ENCODE results near the gene CCDC43.
"Not testable (repeated sequence)": the region's sequence is repeated elsewhere in the genome, so short reads cannot be mapped to it uniquely, and the experiment has no call there.

The CCDC43 gene

GRCh38 chr17:44653954-44654353, 35.6 kb downstream of the CCDC43 start:
- DNase-seq (no peak), ATAC-seq (replicated peaks) (no peak)
- H3K27me3 Mint-ChIP-seq, result peaks cover 29 to 62% of the 10 kb centered on the region in 2 donors
- no peak overlapping the region for H3K4me3 Mint-ChIP-seq
- H3K9me3 Mint-ChIP-seq, result no peaks in the 10 kb centered on the region
- no peaks in the 10 kb centered on the region for H3K36me3 Mint-ChIP-seq (ENCODE audit: insufficient read depth)
- H3K27ac Mint-ChIP-seq, result no peak overlapping the region
- H3K4me1 Mint-ChIP-seq (ENCODE audit: low read depth in 2 of 2), result peaks cover 3 to 9% of the 10 kb centered on the region in 2 donors

- Mint-ChIP-seq H3K36me3 (ENCODE audit: insufficient read depth) (no peaks in the 10 kb centered on the region), H3K27me3 (peaks cover 34 to 68% of the 10 kb centered on the region in 2 donors), H3K27ac (no peak overlapping the region), H3K9me3 (no peaks in the 10 kb centered on the region), H3K4me1 (ENCODE audit: low read depth in 2 of 2) (peaks cover 3 to 9% of the 10 kb centered on the region in 2 donors), H3K4me3 (no peak overlapping the region)
- ATAC-seq (replicated peaks), result no peak
- no peak for DNase-seq
Observed at GRCh38 chr17:44653384-44653783, 36.2 kb downstream of the CCDC43 start.

GRCh38 chr17:44652727-44653126, 36.8 kb downstream of the CCDC43 start:
- Mint-ChIP-seq H3K9me3 (no peaks in the 10 kb centered on the region), H3K4me1 (ENCODE audit: low read depth in 2 of 2) (peaks cover 3 to 9% of the 10 kb centered on the region in 2 donors), H3K27me3 (peaks cover 40 to 72% of the 10 kb centered on the region in 2 donors), H3K4me3 (no peak overlapping the region), H3K27ac (no peak overlapping the region), H3K36me3 (ENCODE audit: insufficient read depth) (no peaks in the 10 kb centered on the region)
- ATAC-seq (replicated peaks) (no peak), DNase-seq (no peak)

GRCh38 chr17:44651228-44651627, 38.3 kb downstream of the CCDC43 start:
- Mint-ChIP-seq H3K27ac (no peak overlapping the region), H3K36me3 (ENCODE audit: insufficient read depth) (no peaks in the 10 kb centered on the region), H3K9me3 (no peaks in the 10 kb centered on the region), H3K4me1 (ENCODE audit: low read depth in 2 of 2) (peaks cover 0 to 4% of the 10 kb centered on the region in 2 donors), H3K4me3 (no peak overlapping the region), H3K27me3 (peaks cover 39 to 60% of the 10 kb centered on the region in 2 donors)
- ATAC-seq (replicated peaks) (no peak), DNase-seq (no peak)

GRCh38 chr17:44648963-44649362, 40.6 kb downstream of the CCDC43 start:
- peaks cover 39 to 62% of the 10 kb centered on the region in 2 donors for H3K27me3 Mint-ChIP-seq
- no peak overlapping the region for H3K4me3 Mint-ChIP-seq
- ATAC-seq (replicated peaks) (no peak), DNase-seq (no peak)
- no peak overlapping the region for H3K27ac Mint-ChIP-seq
- H3K4me1 Mint-ChIP-seq (ENCODE audit: low read depth in 2 of 2), result no peaks in the 10 kb centered on the region
- no peaks in the 10 kb centered on the region for H3K36me3 Mint-ChIP-seq (ENCODE audit: insufficient read depth)
- no peaks in the 10 kb centered on the region for H3K9me3 Mint-ChIP-seq

- Mint-ChIP-seq H3K27ac (no peak overlapping the region), H3K27me3 (peaks cover 43 to 60% of the 10 kb centered on the region in 2 donors), H3K36me3 (ENCODE audit: insufficient read depth) (no peaks in the 10 kb centered on the region), H3K4me3 (no peak overlapping the region), H3K4me1 (ENCODE audit: low read depth in 2 of 2) (no peaks in the 10 kb centered on the region), H3K9me3 (no peaks in the 10 kb centered on the region)
- DNase-seq, result no peak
- no peak for ATAC-seq (replicated peaks)
Observed at GRCh38 chr17:44647736-44648135, 41.8 kb downstream of the CCDC43 start.

GRCh38 chr17:44646280-44646679, 43.3 kb downstream of the CCDC43 start:
- H3K4me3 Mint-ChIP-seq, result no peak overlapping the region
- peaks cover 54 to 62% of the 10 kb centered on the region in 2 donors for H3K27me3 Mint-ChIP-seq
- ATAC-seq (replicated peaks) (no peak), DNase-seq (no peak)
- H3K36me3 Mint-ChIP-seq (ENCODE audit: insufficient read depth), result no peaks in the 10 kb centered on the region
- no peaks in the 10 kb centered on the region for H3K9me3 Mint-ChIP-seq
- no peak overlapping the region for H3K27ac Mint-ChIP-seq
- H3K4me1 Mint-ChIP-seq (ENCODE audit: low read depth in 2 of 2), result no peaks in the 10 kb centered on the region

- H3K9me3 Mint-ChIP-seq, result no peaks in the 10 kb centered on the region
Observed at GRCh38 chr17:44645341-44645740, 44.2 kb downstream of the CCDC43 start.

GRCh38 chr17:44642834-44643233, 46.7 kb downstream of the CCDC43 start:
- H3K4me3 Mint-ChIP-seq, result no peak overlapping the region

More at GRCh38 chr17:44645341-44645740, 44.2 kb downstream of the CCDC43 start:
- ATAC-seq (replicated peaks), result no peak
- H3K27ac Mint-ChIP-seq, result no peak overlapping the region
- peaks cover 49 to 52% of the 10 kb centered on the region in 2 donors for H3K27me3 Mint-ChIP-seq
- DNase-seq, result no peak
- no peak overlapping the region for H3K4me3 Mint-ChIP-seq
- H3K36me3 Mint-ChIP-seq (ENCODE audit: insufficient read depth), result no peaks in the 10 kb centered on the region
- no peaks in the 10 kb centered on the region for H3K4me1 Mint-ChIP-seq (ENCODE audit: low read depth in 2 of 2)

GRCh38 chr17:44637066-44637465, 52.5 kb downstream of the CCDC43 start:
- ATAC-seq (replicated peaks) (no peak), DNase-seq (no peak)
- no peak overlapping the region for H3K27ac Mint-ChIP-seq
- H3K9me3 Mint-ChIP-seq, result no peaks in the 10 kb centered on the region
- H3K4me3 Mint-ChIP-seq, result no peak overlapping the region
- no peaks in the 10 kb centered on the region for H3K4me1 Mint-ChIP-seq (ENCODE audit: low read depth in 2 of 2)
- H3K36me3 Mint-ChIP-seq (ENCODE audit: insufficient read depth), result no peaks in the 10 kb centered on the region
- H3K27me3 Mint-ChIP-seq, result peaks cover 19 to 25% of the 10 kb centered on the region in 2 donors

More at GRCh38 chr17:44642834-44643233, 46.7 kb downstream of the CCDC43 start:
- DNase-seq (no peak), ATAC-seq (replicated peaks) (no peak)
- H3K4me1 Mint-ChIP-seq (ENCODE audit: low read depth in 2 of 2), result no peaks in the 10 kb centered on the region
- no peak overlapping the region for H3K27ac Mint-ChIP-seq
- H3K36me3 Mint-ChIP-seq (ENCODE audit: insufficient read depth), result no peaks in the 10 kb centered on the region
- H3K9me3 Mint-ChIP-seq, result no peaks in the 10 kb centered on the region
- peaks cover 42 to 48% of the 10 kb centered on the region in 2 donors for H3K27me3 Mint-ChIP-seq

- no peak overlapping the region for H3K27ac Mint-ChIP-seq
- DNase-seq (no peak), ATAC-seq (replicated peaks) (no peak)
- H3K4me1 Mint-ChIP-seq (ENCODE audit: low read depth in 2 of 2), result no peaks in the 10 kb centered on the region
- H3K36me3 Mint-ChIP-seq (ENCODE audit: insufficient read depth), result no peaks in the 10 kb centered on the region
- no peak overlapping the region for H3K4me3 Mint-ChIP-seq
- H3K9me3 Mint-ChIP-seq, result no peaks in the 10 kb centered on the region
- H3K27me3 Mint-ChIP-seq, result peaks cover 16 to 20% of the 10 kb centered on the region in 2 donors
Observed at GRCh38 chr17:44636562-44636961, 53.0 kb downstream of the CCDC43 start.

GRCh38 chr17:44634401-44634800, 55.2 kb downstream of the CCDC43 start:
- not testable (repeated sequence) for H3K4me3 Mint-ChIP-seq; H3K9me3 Mint-ChIP-seq; H3K36me3 Mint-ChIP-seq (ENCODE audit: insufficient read depth); H3K4me1 Mint-ChIP-seq (ENCODE audit: low read depth in 2 of 2); H3K27ac Mint-ChIP-seq; ATAC-seq (replicated peaks); DNase-seq
- peaks cover 15 to 27% of the 10 kb centered on the region in 2 donors for H3K27me3 Mint-ChIP-seq

GRCh38 chr17:44633998-44634397, 55.6 kb downstream of the CCDC43 start:
- no peak overlapping the region for H3K4me3 Mint-ChIP-seq
- no peaks in the 10 kb centered on the region for H3K9me3 Mint-ChIP-seq
- no peaks in the 10 kb centered on the region for H3K36me3 Mint-ChIP-seq (ENCODE audit: insufficient read depth)
- ATAC-seq (replicated peaks) (no peak), DNase-seq (no peak)
- H3K4me1 Mint-ChIP-seq (ENCODE audit: low read depth in 2 of 2), result no peaks in the 10 kb centered on the region
- peaks cover 15 to 31% of the 10 kb centered on the region in 2 donors for H3K27me3 Mint-ChIP-seq
- no peak overlapping the region for H3K27ac Mint-ChIP-seq

GRCh38 chr17:44630703-44631102, 58.9 kb downstream of the CCDC43 start:
- no peak for ATAC-seq (replicated peaks)
- Mint-ChIP-seq H3K4me3 (no peak overlapping the region), H3K9me3 (no peaks in the 10 kb centered on the region), H3K27me3 (peaks cover 32 to 48% of the 10 kb centered on the region in 2 donors), H3K4me1 (ENCODE audit: low read depth in 2 of 2) (peaks cover 0 to 2% of the 10 kb centered on the region in 2 donors), H3K27ac (no peak overlapping the region), H3K36me3 (ENCODE audit: insufficient read depth) (no peaks in the 10 kb centered on the region)
- no peak for DNase-seq

GRCh38 chr17:44629314-44629713, 60.3 kb downstream of the CCDC43 start:
- peaks cover 38 to 57% of the 10 kb centered on the region in 2 donors for H3K27me3 Mint-ChIP-seq
- no peak overlapping the region for H3K4me3 Mint-ChIP-seq
- no peak for DNase-seq
- no peak overlapping the region for H3K27ac Mint-ChIP-seq
- H3K4me1 Mint-ChIP-seq (ENCODE audit: low read depth in 2 of 2), result peaks cover 0 to 2% of the 10 kb centered on the region in 2 donors
- no peaks in the 10 kb centered on the region for H3K9me3 Mint-ChIP-seq
- ATAC-seq (replicated peaks), result no peak
- H3K36me3 Mint-ChIP-seq (ENCODE audit: insufficient read depth), result no peaks in the 10 kb centered on the region

Data from effector memory CD8-positive, alpha-beta T cell (primary cell).